Measurements from ENCODE around the gene PRPS1L1. TPM values are rescaled to one million over a fixed set of nuclear protein-coding genes. Genes with fewer than 3 reads are reported as not detected.

Gene PRPS1L1
- total RNA-seq, 1 experiment from 2014 or later = not detected

DNA sequence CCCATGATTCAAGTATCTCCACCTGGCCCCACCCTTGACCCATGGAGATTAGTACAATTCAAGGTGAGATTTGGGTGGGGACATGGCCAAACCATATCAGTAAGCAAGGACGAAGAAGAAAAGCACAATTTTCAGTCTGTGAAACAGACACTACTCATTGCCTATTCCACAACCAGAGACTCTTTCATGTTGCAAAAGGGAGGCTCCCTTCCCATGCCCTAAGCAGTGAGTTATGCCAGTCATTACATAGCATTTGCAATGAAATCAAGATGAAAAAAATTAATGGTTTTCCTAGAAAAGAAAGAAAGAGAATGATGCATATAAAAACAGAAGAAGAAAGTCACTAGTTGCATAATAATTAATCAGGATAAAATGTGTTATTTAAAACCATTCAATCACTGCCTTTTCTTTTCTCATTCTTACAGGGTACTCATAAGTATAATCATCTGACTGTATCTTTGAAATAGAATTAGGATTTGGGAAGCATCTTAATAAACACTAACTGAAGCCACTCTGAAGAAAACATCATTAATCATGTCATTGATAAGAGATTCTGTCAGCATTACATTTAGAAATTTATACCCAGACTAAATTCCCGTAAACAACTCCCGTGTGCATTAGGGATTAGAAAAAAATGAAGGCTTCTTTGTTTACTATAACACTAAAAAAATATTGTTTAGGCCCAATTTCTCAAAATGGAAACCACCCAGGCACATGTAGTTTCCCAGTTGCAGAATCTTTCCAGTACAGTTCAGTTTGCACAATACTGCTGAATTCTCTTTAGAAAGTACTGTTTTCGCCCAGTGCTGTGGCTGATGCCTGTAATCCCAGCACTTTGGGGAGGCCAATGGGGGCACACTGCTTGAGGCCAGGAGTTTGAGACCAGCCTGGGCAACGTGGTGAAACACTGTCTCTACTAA, 9.1 kb downstream of the PRPS1L1 start:
- H3K36me3 Mint-ChIP-seq = no peaks in the 10 kb centered on the region
- ChIA-PET CTCF (no interaction called here), POLR2A (no interaction called here)
- TF ChIP-seq, protein P1, sequence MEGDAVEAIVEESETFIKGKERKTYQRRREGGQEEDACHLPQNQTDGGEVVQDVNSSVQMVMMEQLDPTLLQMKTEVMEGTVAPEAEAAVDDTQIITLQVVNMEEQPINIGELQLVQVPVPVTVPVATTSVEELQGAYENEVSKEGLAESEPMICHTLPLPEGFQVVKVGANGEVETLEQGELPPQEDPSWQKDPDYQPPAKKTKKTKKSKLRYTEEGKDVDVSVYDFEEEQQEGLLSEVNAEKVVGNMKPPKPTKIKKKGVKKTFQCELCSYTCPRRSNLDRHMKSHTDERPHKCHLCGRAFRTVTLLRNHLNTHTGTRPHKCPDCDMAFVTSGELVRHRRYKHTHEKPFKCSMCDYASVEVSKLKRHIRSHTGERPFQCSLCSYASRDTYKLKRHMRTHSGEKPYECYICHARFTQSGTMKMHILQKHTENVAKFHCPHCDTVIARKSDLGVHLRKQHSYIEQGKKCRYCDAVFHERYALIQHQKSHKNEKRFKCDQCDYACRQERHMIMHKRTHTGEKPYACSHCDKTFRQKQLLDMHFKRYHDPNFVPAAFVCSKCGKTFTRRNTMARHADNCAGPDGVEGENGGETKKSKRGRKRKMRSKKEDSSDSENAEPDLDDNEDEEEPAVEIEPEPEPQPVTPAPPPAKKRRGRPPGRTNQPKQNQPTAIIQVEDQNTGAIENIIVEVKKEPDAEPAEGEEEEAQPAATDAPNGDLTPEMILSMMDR (IDR thresholded peaks at IDR 0.05) = no peak
- TF ChIP-seq, protein P2, sequence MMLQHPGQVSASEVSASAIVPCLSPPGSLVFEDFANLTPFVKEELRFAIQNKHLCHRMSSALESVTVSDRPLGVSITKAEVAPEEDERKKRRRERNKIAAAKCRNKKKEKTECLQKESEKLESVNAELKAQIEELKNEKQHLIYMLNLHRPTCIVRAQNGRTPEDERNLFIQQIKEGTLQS (CRISPR knock-in tag; conservative IDR thresholded peaks at IDR 0.05) = no peak
- TF ChIP-seq JUN (CRISPR knock-in tag; IDR thresholded peaks at IDR 0.05) (no peak), FOXJ3 (CRISPR knock-in tag; IDR thresholded peaks at IDR 0.05; ENCODE audit: borderline replicate concordance) (no peak), SMAD4 (CRISPR knock-in tag; IDR thresholded peaks at IDR 0.05) (no peak), NR3C1 (CRISPR knock-in tag; conservative IDR thresholded peaks at IDR 0.05; ENCODE audit: low read depth) (no peak), EMX1 (CRISPR knock-in tag; IDR thresholded peaks at IDR 0.05) (no peak), TEAD4 (CRISPR knock-in tag; IDR thresholded peaks at IDR 0.05) (no peak), CDX4 (CRISPR knock-in tag; IDR thresholded peaks at IDR 0.05; ENCODE audit: borderline replicate concordance) (no peak)
- TF ChIP-seq, protein P3, sequence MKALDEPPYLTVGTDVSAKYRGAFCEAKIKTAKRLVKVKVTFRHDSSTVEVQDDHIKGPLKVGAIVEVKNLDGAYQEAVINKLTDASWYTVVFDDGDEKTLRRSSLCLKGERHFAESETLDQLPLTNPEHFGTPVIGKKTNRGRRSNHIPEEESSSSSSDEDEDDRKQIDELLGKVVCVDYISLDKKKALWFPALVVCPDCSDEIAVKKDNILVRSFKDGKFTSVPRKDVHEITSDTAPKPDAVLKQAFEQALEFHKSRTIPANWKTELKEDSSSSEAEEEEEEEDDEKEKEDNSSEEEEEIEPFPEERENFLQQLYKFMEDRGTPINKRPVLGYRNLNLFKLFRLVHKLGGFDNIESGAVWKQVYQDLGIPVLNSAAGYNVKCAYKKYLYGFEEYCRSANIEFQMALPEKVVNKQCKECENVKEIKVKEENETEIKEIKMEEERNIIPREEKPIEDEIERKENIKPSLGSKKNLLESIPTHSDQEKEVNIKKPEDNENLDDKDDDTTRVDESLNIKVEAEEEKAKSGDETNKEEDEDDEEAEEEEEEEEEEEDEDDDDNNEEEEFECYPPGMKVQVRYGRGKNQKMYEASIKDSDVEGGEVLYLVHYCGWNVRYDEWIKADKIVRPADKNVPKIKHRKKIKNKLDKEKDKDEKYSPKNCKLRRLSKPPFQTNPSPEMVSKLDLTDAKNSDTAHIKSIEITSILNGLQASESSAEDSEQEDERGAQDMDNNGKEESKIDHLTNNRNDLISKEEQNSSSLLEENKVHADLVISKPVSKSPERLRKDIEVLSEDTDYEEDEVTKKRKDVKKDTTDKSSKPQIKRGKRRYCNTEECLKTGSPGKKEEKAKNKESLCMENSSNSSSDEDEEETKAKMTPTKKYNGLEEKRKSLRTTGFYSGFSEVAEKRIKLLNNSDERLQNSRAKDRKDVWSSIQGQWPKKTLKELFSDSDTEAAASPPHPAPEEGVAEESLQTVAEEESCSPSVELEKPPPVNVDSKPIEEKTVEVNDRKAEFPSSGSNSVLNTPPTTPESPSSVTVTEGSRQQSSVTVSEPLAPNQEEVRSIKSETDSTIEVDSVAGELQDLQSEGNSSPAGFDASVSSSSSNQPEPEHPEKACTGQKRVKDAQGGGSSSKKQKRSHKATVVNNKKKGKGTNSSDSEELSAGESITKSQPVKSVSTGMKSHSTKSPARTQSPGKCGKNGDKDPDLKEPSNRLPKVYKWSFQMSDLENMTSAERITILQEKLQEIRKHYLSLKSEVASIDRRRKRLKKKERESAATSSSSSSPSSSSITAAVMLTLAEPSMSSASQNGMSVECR (CRISPR knock-in tag; IDR thresholded peaks at IDR 0.05; ENCODE audit: borderline replicate concordance) = no peak
- TF ChIP-seq, protein P4, sequence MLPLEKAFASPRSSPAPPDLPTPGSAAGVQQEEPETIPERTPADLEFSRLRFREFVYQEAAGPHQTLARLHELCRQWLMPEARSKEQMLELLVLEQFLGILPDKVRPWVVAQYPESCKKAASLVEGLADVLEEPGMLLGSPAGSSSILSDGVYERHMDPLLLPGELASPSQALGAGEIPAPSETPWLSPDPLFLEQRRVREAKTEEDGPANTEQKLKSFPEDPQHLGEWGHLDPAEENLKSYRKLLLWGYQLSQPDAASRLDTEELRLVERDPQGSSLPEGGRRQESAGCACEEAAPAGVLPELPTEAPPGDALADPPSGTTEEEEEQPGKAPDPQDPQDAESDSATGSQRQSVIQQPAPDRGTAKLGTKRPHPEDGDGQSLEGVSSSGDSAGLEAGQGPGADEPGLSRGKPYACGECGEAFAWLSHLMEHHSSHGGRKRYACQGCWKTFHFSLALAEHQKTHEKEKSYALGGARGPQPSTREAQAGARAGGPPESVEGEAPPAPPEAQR (CRISPR knock-in tag; IDR thresholded peaks at IDR 0.05) = no peak
- TF ChIP-seq, protein P5, sequence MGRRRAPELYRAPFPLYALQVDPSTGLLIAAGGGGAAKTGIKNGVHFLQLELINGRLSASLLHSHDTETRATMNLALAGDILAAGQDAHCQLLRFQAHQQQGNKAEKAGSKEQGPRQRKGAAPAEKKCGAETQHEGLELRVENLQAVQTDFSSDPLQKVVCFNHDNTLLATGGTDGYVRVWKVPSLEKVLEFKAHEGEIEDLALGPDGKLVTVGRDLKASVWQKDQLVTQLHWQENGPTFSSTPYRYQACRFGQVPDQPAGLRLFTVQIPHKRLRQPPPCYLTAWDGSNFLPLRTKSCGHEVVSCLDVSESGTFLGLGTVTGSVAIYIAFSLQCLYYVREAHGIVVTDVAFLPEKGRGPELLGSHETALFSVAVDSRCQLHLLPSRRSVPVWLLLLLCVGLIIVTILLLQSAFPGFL (CRISPR knock-in tag; IDR thresholded peaks at IDR 0.05; ENCODE audit: borderline replicate concordance) = no peak
- TF ChIP-seq, protein P6, sequence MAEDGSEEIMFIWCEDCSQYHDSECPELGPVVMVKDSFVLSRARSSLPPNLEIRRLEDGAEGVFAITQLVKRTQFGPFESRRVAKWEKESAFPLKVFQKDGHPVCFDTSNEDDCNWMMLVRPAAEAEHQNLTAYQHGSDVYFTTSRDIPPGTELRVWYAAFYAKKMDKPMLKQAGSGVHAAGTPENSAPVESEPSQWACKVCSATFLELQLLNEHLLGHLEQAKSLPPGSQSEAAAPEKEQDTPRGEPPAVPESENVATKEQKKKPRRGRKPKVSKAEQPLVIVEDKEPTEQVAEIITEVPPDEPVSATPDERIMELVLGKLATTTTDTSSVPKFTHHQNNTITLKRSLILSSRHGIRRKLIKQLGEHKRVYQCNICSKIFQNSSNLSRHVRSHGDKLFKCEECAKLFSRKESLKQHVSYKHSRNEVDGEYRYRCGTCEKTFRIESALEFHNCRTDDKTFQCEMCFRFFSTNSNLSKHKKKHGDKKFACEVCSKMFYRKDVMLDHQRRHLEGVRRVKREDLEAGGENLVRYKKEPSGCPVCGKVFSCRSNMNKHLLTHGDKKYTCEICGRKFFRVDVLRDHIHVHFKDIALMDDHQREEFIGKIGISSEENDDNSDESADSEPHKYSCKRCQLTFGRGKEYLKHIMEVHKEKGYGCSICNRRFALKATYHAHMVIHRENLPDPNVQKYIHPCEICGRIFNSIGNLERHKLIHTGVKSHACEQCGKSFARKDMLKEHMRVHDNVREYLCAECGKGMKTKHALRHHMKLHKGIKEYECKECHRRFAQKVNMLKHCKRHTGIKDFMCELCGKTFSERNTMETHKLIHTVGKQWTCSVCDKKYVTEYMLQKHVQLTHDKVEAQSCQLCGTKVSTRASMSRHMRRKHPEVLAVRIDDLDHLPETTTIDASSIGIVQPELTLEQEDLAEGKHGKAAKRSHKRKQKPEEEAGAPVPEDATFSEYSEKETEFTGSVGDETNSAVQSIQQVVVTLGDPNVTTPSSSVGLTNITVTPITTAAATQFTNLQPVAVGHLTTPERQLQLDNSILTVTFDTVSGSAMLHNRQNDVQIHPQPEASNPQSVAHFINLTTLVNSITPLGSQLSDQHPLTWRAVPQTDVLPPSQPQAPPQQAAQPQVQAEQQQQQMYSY (CRISPR knock-in tag; IDR thresholded peaks at IDR 0.05) = no peak
- H3K27me3 Mint-ChIP-seq (ENCODE audit: low read depth) = no peaks in the 10 kb centered on the region
- no peak for ATAC-seq
- H3K9me3 Mint-ChIP-seq = peaks cover 11% of the 10 kb centered on the region; the same call in 1 of the 2 replicates
- no peak overlapping the region for H3K4me3 Mint-ChIP-seq
- H3K4me1 Mint-ChIP-seq = peaks cover 13% of the 10 kb centered on the region
- no peak overlapping the region for H3K27ac Mint-ChIP-seq
- DNase-seq (ENCODE audit: low spot score) = no peak
